IPS-18c (cell line): ENCODE results near the gene GPR37L1.

Source experiments
- H3K4me3 ChIP-seq: 2 replicates; pipeline ENCODE4 v1.7.0; 2013; ENCODE audit warnings: low read depth, mild to moderate bottlenecking, low read length, moderate library complexity; ENCODE audit not compliant: insufficient read depth
- H3K9me3 ChIP-seq: one replicate; pipeline ENCODE4 v1.6.1; 2013; ENCODE audit warnings: mild to moderate bottlenecking, low read length, moderate library complexity; ENCODE audit not compliant: control insufficient read depth, insufficient read depth

Gene GPR37L1, protein sequence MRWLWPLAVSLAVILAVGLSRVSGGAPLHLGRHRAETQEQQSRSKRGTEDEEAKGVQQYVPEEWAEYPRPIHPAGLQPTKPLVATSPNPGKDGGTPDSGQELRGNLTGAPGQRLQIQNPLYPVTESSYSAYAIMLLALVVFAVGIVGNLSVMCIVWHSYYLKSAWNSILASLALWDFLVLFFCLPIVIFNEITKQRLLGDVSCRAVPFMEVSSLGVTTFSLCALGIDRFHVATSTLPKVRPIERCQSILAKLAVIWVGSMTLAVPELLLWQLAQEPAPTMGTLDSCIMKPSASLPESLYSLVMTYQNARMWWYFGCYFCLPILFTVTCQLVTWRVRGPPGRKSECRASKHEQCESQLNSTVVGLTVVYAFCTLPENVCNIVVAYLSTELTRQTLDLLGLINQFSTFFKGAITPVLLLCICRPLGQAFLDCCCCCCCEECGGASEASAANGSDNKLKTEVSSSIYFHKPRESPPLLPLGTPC

DNA sequence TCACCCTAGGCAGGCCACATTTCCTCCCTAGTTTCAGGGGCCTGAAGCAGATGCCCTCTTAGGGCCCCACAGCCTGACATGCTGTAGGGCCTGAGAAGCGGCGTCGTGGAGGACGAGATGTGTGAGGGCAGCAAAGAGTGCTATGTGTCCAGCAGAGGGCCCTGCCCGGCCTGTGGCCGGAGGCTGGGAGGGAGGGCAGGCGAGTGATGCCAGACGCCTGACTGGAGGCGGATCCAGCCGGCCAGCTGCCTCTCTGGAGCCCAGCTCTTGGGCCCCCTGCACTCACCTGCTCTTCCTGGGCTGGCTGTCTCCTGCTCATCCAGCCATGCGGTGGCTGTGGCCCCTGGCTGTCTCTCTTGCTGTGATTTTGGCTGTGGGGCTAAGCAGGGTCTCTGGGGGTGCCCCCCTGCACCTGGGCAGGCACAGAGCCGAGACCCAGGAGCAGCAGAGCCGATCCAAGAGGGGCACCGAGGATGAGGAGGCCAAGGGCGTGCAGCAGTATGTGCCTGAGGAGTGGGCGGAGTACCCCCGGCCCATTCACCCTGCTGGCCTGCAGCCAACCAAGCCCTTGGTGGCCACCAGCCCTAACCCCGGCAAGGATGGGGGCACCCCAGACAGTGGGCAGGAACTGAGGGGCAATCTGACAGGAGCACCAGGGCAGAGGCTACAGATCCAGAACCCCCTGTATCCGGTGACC lies at the start of gene GPR37L1:
Gene GPR37L1, plus strand, starts transcription at position 279 of the 697 bp plus-strand sequence. Its CDS starts 47 bp downstream, at position 326.
- H3K4me3 ChIP-seq = no peak within 1 kb of the TSS
- no peaks in the 10 kb centered on the region for H3K9me3 ChIP-seq

DNA sequence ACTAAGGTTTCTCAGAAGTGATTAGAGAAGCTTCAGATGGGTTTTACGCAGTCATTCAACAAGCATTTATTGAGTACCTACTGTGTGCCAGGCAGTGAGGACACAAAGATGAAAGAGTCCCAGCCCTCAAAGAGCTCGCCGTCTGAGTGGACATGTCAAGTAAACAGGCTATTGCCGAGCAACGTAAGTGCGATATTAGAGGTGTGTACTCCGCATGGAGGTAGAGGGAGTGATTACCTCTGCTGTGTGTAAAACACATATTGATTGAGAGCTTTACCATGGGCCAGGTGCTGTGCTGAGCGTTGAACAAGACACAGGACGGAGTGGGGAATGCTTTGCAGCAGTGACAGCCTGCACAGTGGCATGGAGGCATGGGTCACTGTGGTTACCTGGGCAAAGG lies 49.5 kb upstream of the GPR37L1 start:
- Histone ChIP-seq H3K9me3 (no peaks in the 10 kb centered on the region), H3K4me3 (no peak overlapping the region)

DNA sequence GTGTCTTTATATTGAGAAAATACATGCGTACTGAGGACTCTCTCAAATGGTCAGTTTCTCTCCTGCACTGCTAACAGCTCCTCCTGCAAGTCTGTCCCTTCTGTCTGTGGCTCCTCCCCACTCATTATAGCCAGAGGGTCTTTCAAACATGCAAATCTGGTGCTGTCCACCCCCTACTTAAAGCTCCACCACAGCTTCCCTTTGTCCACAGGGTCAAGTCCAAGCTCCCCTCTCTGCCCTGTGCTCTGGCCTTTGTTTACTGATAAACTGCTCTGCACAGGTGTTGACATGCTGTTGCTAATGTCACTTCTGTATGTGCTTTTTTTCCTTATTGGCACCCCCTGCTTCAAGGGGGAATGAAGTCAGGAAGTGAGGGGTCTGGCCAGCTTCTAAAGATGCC lies 47.7 kb upstream of the GPR37L1 start:
- H3K4me3 ChIP-seq = no peak overlapping the region

DNA sequence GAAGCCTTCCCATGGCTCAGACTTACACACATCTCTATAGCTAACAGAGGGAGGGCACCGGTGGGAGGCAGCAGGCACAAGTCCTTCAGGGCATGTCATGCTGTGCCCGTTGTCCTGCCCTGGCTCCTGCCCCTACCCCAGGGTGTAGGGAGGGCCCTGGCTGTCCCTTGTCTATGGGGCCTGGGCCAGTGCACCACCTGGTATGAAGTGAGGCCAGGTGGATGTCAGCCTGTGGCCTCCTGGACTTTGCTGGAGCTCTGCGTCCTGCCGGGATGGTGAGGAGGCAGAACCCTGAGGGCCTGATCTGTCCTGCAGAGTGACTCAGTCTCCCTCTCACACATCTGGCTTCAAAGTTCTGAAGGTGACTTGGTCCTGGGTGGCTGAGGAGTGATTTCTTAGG lies 47.3 kb upstream of the GPR37L1 start:
- H3K4me3 ChIP-seq = no peak overlapping the region
- peaks cover 3% of the 10 kb centered on the region for H3K9me3 ChIP-seq

More for the DNA sequence above, 47.7 kb upstream of the GPR37L1 start:
- H3K9me3 ChIP-seq = peaks cover 2% of the 10 kb centered on the region

DNA sequence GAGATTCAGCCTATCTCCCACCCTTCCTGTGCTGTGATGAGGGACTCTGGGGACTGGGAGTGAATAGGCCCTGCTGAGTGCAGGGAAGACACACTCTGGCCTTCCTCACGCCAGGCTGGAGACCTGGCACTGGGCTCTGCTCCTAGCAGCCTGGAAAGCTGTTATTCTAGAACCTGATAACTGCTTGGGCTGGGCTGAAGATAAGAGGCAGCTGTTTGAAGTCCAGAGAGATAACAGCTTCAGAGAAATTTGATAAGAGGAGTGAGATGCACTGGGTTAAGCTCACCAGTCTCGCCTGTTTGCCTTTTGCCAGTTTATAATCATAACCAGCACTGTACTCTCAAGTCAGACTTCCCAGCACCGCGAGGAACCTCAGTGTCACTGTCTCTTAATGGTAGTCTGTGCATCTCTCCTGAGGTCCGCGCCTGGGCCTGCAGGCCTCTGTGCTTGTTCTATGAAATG lies 46.6 kb upstream of the GPR37L1 start:
- H3K4me3 ChIP-seq = no peak overlapping the region
- H3K9me3 ChIP-seq = peaks cover 3% of the 10 kb centered on the region

DNA sequence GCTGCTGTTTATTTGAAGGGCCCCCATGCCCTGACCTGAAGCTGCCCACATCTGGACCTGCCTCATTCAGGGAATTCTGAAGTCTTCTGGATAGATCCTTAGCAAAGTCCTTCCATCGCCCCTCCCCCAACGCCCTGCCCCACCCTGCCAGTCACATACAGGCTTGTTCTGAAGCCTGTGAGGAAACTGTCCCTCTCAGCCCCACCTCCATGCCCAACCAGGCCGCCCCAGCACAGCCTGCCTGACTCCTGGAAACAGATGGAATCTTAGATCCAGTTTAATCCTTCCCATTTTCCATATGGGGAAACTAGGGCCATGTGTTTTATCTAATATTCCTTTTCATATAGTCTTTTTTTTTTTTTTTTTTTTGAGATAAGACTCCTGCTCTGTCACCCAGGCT lies 44.5 kb upstream of the GPR37L1 start:
- no peak overlapping the region for H3K4me3 ChIP-seq
- peaks cover 3% of the 10 kb centered on the region for H3K9me3 ChIP-seq

DNA sequence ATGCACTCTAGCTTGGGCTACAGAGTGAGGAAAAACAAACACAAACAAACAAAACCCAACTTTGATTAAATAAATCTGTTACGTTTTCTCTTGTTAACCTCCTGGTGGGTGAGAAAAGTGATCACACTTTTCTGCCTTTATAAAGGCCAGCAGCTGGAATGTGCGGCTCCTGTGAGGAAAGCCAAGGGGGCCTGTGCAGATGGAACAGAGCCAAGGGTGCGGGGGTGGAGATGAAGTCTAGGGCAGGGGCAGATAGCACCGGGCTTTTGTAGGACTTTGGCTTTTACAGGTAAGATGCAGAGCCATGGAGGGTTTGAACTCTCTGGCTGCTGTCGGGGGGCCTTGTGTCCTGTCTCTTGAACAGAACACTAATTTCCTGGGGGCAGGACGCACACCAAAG lies 40.7 kb upstream of the GPR37L1 start:
- no peak overlapping the region for H3K4me3 ChIP-seq

DNA sequence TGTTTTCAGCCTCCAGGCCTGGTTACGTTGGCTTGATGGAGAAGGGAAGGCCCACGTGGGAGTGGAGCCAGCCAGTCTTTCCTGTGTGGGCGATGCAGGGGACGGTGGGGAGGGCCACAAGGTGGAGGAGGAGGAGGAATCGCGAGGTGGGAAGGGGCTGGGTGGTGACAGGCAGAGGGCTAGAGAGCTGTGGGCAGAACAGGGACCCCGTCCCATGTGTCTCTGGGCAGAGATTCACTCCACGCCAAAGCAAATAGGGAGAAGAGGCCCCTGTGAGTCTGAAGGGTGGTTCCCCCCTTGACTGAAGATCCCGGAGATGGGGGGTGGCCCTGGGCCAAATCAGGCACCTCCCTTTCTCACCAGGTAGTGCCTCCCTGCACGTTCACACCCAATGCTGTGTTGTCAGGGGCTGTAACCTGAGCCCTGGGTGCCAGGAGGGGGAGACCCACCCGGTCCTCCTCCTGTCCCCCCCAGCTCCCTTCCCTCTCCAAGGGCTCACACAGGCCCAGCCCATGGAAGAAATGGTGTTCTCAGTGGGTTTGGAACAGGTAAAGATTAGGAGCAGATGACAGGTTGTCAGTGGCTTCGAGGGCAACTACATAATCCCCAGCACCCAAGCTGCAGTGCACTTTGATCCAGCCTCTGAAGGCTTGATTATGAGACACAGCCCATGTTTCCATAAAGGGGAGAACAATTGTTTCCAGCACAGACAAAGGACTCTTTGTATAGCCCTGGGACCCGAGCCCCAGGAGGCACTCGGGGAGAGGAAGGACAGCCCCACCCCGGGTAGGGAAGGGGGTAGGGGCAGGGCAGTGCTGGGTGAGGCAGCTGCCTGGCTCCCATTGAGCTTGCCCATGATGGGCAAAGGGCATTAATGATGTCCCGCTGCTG lies 37.7 kb upstream of the GPR37L1 start:
- Histone ChIP-seq H3K9me3 (peaks cover under 1% of the 10 kb centered on the region), H3K4me3 (no peak overlapping the region)

More for the DNA sequence above, 40.7 kb upstream of the GPR37L1 start:
- peaks cover 3% of the 10 kb centered on the region for H3K9me3 ChIP-seq

DNA sequence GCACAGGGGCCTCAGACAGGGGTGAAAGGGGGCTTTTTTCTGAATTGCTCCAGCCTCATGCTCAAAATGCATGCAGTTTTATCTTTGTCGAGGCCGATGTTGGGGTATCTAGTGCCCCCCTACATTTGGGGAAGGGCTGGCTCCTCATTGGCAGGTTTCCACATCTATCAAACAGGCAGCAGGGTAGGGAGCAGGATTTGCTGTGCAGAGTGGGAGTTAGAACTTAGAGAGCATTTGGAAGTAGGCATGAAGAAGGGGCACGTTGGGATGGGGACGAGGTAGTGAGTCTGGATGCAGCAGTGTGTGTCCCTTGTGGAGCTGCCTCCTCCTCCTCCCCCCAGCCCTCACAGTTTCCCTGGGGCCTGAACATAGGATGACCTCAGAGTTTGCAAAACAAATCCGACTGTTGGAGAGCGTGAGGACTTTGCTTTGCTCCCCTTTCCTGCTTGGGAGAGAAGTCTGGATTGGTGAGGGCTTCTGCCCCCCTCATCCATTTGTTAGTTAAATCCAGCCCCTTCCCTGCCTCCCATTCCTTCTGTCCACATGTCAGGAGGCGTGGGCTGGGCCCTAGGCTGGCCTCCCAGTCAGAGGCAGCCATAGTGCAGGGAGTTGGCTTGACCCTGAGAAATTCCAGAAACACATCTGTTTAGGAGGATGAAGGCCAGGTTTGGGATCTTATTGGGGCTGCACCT lies 36.9 kb upstream of the GPR37L1 start:
- Histone ChIP-seq H3K9me3 (no peaks in the 10 kb centered on the region), H3K4me3 (0 out of 2 replicates have a peak overlapping the region, but pooled peaks have one; percentile 1)

DNA sequence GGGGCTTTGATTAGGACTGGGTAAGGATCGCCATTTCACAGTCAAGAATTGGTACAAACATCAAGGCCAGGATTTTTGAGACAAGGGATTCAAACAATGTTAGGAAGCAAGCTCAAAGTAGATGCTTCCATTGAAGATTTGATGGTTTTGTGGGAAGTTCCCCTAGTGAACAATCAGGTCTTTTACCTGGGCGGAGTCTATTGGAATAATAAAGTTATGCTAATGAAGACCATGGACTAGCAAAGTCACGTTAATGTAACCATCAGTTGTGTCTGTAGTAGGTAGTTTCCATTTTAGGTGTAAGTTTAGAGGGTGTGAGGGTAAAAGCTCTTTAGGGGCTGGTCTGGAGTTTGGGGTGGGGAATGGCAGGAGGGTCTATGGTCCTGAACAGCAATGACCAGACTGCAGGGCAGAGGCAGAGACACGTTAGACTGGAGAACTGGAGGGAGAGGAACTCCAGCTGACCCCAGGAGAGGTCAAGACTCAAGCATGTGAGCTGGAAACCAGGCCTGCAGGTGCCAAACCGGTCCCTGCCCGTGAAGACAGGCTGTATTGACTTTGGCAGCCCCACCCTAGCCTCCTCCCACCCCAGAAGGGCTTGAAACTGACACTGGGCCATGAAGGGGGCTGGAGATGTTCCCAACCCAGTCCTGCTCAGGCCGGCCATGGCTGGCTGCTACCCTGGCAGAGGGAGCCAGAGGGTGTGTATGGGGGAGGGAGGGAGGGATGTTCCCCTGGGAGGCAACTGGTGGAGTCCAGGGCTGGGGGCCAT lies 36.0 kb upstream of the GPR37L1 start:
- H3K4me3 ChIP-seq = no peak overlapping the region
- H3K9me3 ChIP-seq = no peaks in the 10 kb centered on the region

DNA sequence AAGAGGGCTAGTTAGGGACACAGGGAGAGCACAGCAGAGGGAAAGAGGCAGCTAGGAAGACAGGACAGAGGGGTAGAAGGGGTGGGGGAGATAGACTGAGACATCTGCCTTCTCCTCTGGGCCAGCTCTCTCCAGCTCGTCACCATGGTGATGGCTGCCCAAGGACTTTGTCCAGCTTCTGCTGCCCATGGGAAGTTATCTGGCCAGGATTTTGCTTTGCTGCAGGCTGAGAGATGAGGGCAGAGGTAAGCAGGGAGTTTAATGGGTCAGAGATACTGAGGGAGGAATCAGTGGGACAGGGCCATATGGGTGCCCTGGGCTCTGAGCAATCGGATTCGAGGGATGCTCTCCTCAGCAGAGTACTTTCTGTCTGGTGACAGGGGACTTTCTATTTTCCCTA lies 34.5 kb upstream of the GPR37L1 start:
- Histone ChIP-seq H3K9me3 (no peaks in the 10 kb centered on the region), H3K4me3 (no peak overlapping the region)

DNA sequence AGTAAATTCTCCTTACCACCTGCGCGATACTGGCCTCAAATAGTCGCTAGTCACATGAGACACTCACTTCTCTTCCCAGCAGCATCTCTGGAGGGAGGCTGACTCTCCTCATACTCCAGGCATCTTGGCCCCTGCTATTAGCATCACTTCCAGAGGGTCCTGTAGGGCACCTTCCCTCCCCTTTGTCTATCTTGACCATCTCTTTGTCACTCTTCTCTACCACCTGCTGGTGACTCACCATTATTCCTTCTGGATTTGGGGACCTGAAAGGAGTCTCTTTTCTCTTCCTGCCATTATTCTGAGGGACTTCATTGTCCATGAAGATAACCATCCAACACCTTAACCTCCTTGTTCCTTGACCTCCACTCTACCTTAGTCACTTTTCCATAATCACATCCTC lies 31.7 kb upstream of the GPR37L1 start:
- H3K4me3 ChIP-seq = no peak overlapping the region
- no peaks in the 10 kb centered on the region for H3K9me3 ChIP-seq

DNA sequence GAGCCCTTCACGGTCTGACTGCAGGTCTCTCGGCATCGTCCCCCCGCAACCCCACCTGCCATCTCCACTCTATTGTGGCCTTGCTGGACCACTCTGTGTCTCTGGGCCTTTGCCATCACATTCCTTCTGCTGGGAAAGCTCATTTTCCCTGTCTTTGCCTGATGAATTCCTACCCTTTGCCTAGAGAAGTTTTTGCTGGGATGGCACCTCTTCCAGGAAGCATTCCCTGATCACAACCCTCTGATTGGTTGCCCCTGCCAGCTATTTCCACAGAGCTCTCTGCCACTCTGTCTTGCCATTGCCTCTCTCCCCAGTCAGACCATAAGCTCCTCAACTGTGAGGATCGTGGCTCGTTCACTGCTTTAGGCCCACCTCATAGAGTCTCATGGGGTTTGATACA lies 28.9 kb upstream of the GPR37L1 start:
- no peak overlapping the region for H3K4me3 ChIP-seq
- no peaks in the 10 kb centered on the region for H3K9me3 ChIP-seq

DNA sequence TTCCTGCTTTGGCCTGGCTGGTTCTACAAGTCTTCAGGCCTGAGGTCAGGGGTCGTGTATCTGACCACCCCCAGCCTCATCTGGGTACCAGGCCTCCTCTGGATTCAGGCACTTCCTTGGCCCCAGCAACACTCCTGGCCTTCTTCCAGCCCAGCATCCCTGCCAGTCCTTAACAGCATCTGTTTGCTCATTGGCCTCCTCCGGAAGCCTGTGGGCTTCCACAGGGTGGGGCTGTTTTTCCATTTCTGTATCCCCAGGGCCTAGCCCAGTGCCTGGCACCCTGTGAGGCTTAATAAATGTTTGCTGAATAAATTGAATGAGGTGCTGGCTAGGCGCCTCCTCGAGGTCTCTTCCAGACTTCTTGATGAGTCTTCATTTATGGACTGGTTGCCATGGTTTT lies 21.5 kb upstream of the GPR37L1 start:
- no peaks in the 10 kb centered on the region for H3K9me3 ChIP-seq
- no peak overlapping the region for H3K4me3 ChIP-seq

DNA sequence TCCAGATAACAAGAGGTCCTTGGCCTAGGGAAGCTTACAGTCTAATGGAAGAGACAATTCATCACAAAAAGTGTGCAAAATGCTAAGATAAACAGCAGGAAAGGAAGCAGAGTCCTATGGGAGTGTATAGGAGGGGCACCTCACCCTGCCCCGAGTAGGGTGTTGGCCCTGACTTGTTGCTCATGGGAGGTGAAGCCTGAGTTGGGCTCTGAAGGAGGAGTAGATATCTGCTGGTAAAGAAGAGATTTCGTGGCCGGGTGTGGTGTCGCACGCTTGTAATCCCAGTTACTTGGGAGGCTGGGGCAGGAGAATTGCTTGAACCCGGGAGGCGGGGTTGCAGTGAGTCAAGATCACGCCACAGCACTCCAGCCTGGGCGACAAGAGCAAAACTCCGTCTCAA lies 18.6 kb upstream of the GPR37L1 start:
- H3K4me3 ChIP-seq = no peak overlapping the region
- no peaks in the 10 kb centered on the region for H3K9me3 ChIP-seq
